ENCODE results near the gene SMIM36.

DNA sequence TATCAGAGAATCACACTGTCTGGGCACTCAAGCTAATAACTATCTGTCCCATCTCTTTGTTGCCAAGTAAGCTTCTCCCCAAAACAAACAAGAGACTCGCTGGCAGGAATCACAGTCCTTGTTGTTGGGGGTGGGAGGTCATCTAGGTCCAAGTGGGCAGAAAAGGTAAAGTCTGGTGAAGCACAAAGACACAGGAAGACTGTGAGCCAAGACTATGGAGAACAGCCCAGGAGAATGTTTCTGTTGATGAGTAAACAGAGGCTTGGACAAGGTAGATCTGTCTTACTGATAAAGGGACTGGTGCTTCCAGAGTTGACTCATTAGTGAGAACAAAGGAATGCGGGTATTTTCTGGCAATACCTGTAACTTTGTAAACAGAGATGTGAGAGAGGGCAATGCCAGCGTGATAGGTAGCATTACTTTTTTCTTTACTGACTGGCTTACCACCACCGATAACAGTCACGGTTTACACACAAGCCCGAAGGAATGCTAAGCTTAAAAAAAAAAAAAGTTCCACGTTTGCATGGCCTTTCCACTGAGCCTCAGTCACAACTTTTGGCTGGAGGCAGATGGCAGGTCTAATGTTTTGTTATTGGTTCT is 78.1 kb downstream of the SMIM36 start:
- TF ChIP-seq, protein P1, sequence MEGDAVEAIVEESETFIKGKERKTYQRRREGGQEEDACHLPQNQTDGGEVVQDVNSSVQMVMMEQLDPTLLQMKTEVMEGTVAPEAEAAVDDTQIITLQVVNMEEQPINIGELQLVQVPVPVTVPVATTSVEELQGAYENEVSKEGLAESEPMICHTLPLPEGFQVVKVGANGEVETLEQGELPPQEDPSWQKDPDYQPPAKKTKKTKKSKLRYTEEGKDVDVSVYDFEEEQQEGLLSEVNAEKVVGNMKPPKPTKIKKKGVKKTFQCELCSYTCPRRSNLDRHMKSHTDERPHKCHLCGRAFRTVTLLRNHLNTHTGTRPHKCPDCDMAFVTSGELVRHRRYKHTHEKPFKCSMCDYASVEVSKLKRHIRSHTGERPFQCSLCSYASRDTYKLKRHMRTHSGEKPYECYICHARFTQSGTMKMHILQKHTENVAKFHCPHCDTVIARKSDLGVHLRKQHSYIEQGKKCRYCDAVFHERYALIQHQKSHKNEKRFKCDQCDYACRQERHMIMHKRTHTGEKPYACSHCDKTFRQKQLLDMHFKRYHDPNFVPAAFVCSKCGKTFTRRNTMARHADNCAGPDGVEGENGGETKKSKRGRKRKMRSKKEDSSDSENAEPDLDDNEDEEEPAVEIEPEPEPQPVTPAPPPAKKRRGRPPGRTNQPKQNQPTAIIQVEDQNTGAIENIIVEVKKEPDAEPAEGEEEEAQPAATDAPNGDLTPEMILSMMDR (IDR thresholded peaks at IDR 0.05): no peak
- TF ChIP-seq POLR2A (IDR thresholded peaks at IDR 0.05): no peak
